HFF-Myc (cell line): Measurements from ENCODE around the gene TBX5.

ENCODE experiments used
- DNase-seq: peaks from one replicate; pipeline ENCODE4 v3.0.0-alpha.2; 2011; ENCODE audit warnings: low read depth; ENCODE audit errors: extremely low read depth
- H3K4me3 ChIP-seq: replicated peaks from 2 replicates; pipeline ENCODE4 v1.5.1; 2011; ENCODE audit warnings: low read depth, mild to moderate bottlenecking, control low read depth, low read length
- CTCF ChIP-seq: IDR thresholded peaks from 2 replicates; pipeline ENCODE4 v1.5.1; 2012; ENCODE audit warnings: mild to moderate bottlenecking, low read depth, low read length, control low read depth; ENCODE audit errors: missing control alignments

The TBX5 gene

GRCh38 chr12:114405519-114406271, at the start of gene TBX5:
Gene TBX5, minus strand, starts transcription at chr12:114406144. Its CDS starts 2,246 bp downstream, at chr12:114403898.
- H3K4me3 ChIP-seq = peak within 1 kb of the TSS; percentile 88
- DNase-seq = no peak
- no peak for TF ChIP-seq CTCF

GRCh38 chr12:114451657-114452056, 45.7 kb upstream of the TBX5 start:
- TF ChIP-seq CTCF = no peak
- no peak overlapping the region for H3K4me3 ChIP-seq
- no peak for DNase-seq

- no peak overlapping the region for H3K4me3 ChIP-seq
- no peak for TF ChIP-seq CTCF
- DNase-seq = no peak
Observed at GRCh38 chr12:114450515-114451300, 44.8 kb upstream of the TBX5 start.

GRCh38 chr12:114450019-114450418, 44.1 kb upstream of the TBX5 start:
- no peak for DNase-seq
- TF ChIP-seq CTCF = no peak

GRCh38 chr12:114448618-114448933, 42.6 kb upstream of the TBX5 start:
- no peak for DNase-seq
- no peak for TF ChIP-seq CTCF
- no peak overlapping the region for H3K4me3 ChIP-seq

More at GRCh38 chr12:114450019-114450418, 44.1 kb upstream of the TBX5 start:
- H3K4me3 ChIP-seq = no peak overlapping the region

- DNase-seq = no peak
- H3K4me3 ChIP-seq = no peak overlapping the region
- no peak for TF ChIP-seq CTCF
Observed at GRCh38 chr12:114447799-114448617, 42.1 kb upstream of the TBX5 start.
